K562 (cell line): ENCODE data around the gene YES1. TPM values are rescaled to one million over a fixed set of nuclear protein-coding genes. Genes with fewer than 3 reads are reported as not detected.

Source experiments
- ATAC-seq: fragments of 200-7000 bp; cut with Tn5 transposase; 3 replicates; pipeline ENCODE4 v1.9.1; 2020; ENCODE audit warnings: moderate library complexity
- BruUV-seq: library from RNA; stranded (reverse); fragments of 400-500 nt; replicated peaks from 2 replicates; lab custom pipeline; 2021; lab: Mats Ljungman, UMichigan
- CTCF ChIA-PET: fragments of 300-600 bp; formaldehyde crosslinking; extraction: SDS; loops from one replicate; lab custom pipeline; 2021; ENCODE audit warnings: low intra/inter-chr PET ratio; lab: Yijun Ruan, JAX
- POLR2A ChIA-PET: fragments of 300-600, 350-650 bp; sonication (Branson Sonifier 250); formaldehyde crosslinking; extraction: SDS; loops from one replicate; lab custom pipeline; 2021; ENCODE audit warnings: antibody characterized with exemption, inconsistent platforms; lab: Yijun Ruan, JAX
- DNase-seq, 4 experiments: peaks; one replicate each; pipeline versions ENCODE4 v3.0.0 to v3.0.0-alpha.2; 2011 to 2018; ENCODE audit warnings: low spot score in 3 of 4, mixed read lengths in 3 of 4; ENCODE audit errors: extremely low read depth in 1 of 4
- FAIRE-seq: peaks from 2 replicates; lab custom pipeline; 2011; peaks lifted over from hg19 to GRCh38; lab: Jason Lieb, UNC
- H2AFZ ChIP-seq: 2 replicates; pipeline ENCODE4 v1.6.0; 2011; ENCODE audit warnings: low read depth, low read length, control low read depth, inconsistent platforms
- H3K27ac ChIP-seq: fragments of 200-600 bp; 3 replicates; pipeline ENCODE4 v1.8.0; 2011; ENCODE audit warnings: low read depth, mild to moderate bottlenecking, control low read depth, inconsistent platforms, low read length, moderate library complexity, mixed read lengths; ENCODE audit errors: extremely low read depth
- H3K27me3 ChIP-seq, 2 experiments: fragments of 300-600 bp in 1 of 2; 2 replicates in 1 of 2; 3 replicates in 1 of 2; pipeline versions ENCODE4 v1.6.0 to v1.8.0; 2011; ENCODE audit warnings: inconsistent platforms in 2 of 2, low read length in 2 of 2, mild to moderate bottlenecking in 1 of 2, mixed read lengths in 1 of 2, moderate library complexity in 1 of 2; ENCODE audit not compliant: control insufficient read depth in 2 of 2, insufficient read depth in 2 of 2
- H3K36me3 ChIP-seq: fragments of 300-600 bp; 3 replicates; pipeline ENCODE4 v1.8.0; 2011; ENCODE audit warnings: mild to moderate bottlenecking, low read length, inconsistent platforms; ENCODE audit not compliant: control insufficient read depth, insufficient read depth
- H3K4me1 ChIP-seq, 2 experiments: fragments of 200-600 bp in 1 of 2; replicated peaks in 1 of 2; 2 replicates in 1 of 2; 3 replicates in 1 of 2; pipeline versions ENCODE4 v1.5.1 to v1.8.0; 2011; ENCODE audit warnings: inconsistent platforms in 2 of 2, low read length in 2 of 2, mild to moderate bottlenecking in 1 of 2, mixed read lengths in 1 of 2, moderate library complexity in 1 of 2; ENCODE audit not compliant: control insufficient read depth in 2 of 2, insufficient read depth in 2 of 2
- H3K4me2 ChIP-seq: 2 replicates; pipeline ENCODE4 v1.6.1; 2011; ENCODE audit warnings: low read length, control low read depth, inconsistent platforms, mixed read lengths; ENCODE audit not compliant: insufficient read depth
- H3K4me3 ChIP-seq: fragments of 200-600 bp; sonication (generic), shearing (Covaris generic); 2 replicates; pipeline ENCODE4 v1.5.1; 2016; ENCODE audit warnings: control low read depth, inconsistent platforms
- H3K79me2 ChIP-seq: fragments of 200-600 bp; 3 replicates; pipeline ENCODE4 v1.8.0; 2011; ENCODE audit warnings: low read length, inconsistent platforms; ENCODE audit not compliant: control insufficient read depth, insufficient read depth
- H3K9ac ChIP-seq, 2 experiments: 2 replicates each; pipeline versions ENCODE4 v1.6.0 to v1.6.1; 2011; ENCODE audit warnings: low read depth in 2 of 2, low read length in 2 of 2, control low read depth in 1 of 2, inconsistent platforms in 1 of 2, mild to moderate bottlenecking in 1 of 2, mixed read lengths in 1 of 2; ENCODE audit not compliant: insufficient read depth in 1 of 2
- H3K9me1 ChIP-seq: one replicate; pipeline ENCODE4 v1.6.0; 2011; ENCODE audit warnings: inconsistent platforms, mild to moderate bottlenecking, low read length, moderate library complexity; ENCODE audit not compliant: control insufficient read depth, insufficient read depth
- H3K9me3 ChIP-seq: replicated peaks from 2 replicates; pipeline ENCODE4 v1.5.1; 2011; ENCODE audit warnings: low read depth, low read length, inconsistent platforms; ENCODE audit not compliant: control insufficient read depth, insufficient read depth
- H4K20me1 ChIP-seq: replicated peaks from 2 replicates; pipeline ENCODE4 v1.6.1; 2011; ENCODE audit warnings: low read length, inconsistent platforms, mixed read lengths; ENCODE audit not compliant: control insufficient read depth, insufficient read depth
- ATF2 ChIP-seq: sonication (generic); formaldehyde crosslinking; IDR thresholded peaks from 2 replicates; pipeline ENCODE4 v1.8.1; 2022; ENCODE audit warnings: missing genetic modification reagents
- ETV6 ChIP-seq, 3 experiments: fragments of 150-350 bp in 1 of 3; sonication (generic) in 1 of 3; formaldehyde crosslinking in 1 of 3; IDR thresholded peaks; 2 replicates each; pipeline versions ENCODE4 v1.6.1 to v1.8.0; 2014 to 2022; ENCODE audit warnings: borderline replicate concordance in 2 of 3, low read depth in 2 of 3, antibody characterized with exemption in 1 of 3, low read length in 1 of 3, mild to moderate bottlenecking in 1 of 3, missing genetic modification reagents in 1 of 3
- GATAD2A ChIP-seq: fragments of 450-650 bp; IDR thresholded peaks from 2 replicates; pipeline ENCODE4 v1.6.1; 2017
- LARP7 ChIP-seq: fragments of 450-650 bp; IDR thresholded peaks from 2 replicates; pipeline ENCODE4 v1.6.1; 2016
- NFYB ChIP-seq: IDR thresholded peaks from 2 replicates; pipeline ENCODE4 v1.6.1; 2011; ENCODE audit warnings: mild to moderate bottlenecking, moderate library complexity; ENCODE audit not compliant: insufficient read length; ENCODE audit errors: extremely low read depth
- NR2C2 ChIP-seq, 2 experiments: fragments of 200-800 bp in 1 of 2; sonication (Bioruptor generic) in 1 of 2; sonication (generic) in 1 of 2; formaldehyde crosslinking in 1 of 2; IDR thresholded peaks; 2 replicates each; pipeline versions ENCODE4 v1.6.1 to v1.8.0; 2016 to 2022; ENCODE audit warnings: mild to moderate bottlenecking in 1 of 2, missing compliant biosample characterization in 1 of 2, missing genetic modification characterization in 1 of 2, missing genetic modification reagents in 1 of 2
- RBM14 ChIP-seq: fragments of 200-400 bp; formaldehyde crosslinking; IDR thresholded peaks from 2 replicates; pipeline ENCODE4 v1.6.1; 2018; ENCODE audit warnings: low read depth, mild to moderate bottlenecking, low read length, moderate library complexity, borderline replicate concordance; ENCODE audit not compliant: insufficient read depth
- TCF7L2 ChIP-seq: fragments of 150-350 bp; IDR thresholded peaks from 2 replicates; pipeline ENCODE4 v1.6.1; 2016; ENCODE audit warnings: low read depth, mild to moderate bottlenecking, low read length, moderate library complexity
- ZNF24 ChIP-seq: fragments of 450-650 bp; IDR thresholded peaks from 2 replicates; pipeline ENCODE4 v1.6.1; 2016
- ZNF280A ChIP-seq: fragments of 450-650 bp; IDR thresholded peaks from 2 replicates; pipeline ENCODE4 v1.6.1; 2018; ENCODE audit warnings: mild to moderate bottlenecking, low read depth; ENCODE audit not compliant: partially characterized antibody
- ZNF3 ChIP-seq: fragments of 250-450 bp; sonication (Bioruptor Pico); IDR thresholded peaks from 2 replicates; pipeline ENCODE4 v1.5.0; 2021; ENCODE audit warnings: mild to moderate bottlenecking, moderate library complexity
- ZNF707 ChIP-seq: fragments of 250-450 bp; sonication (Bioruptor Pico); conservative IDR thresholded peaks from 2 replicates; pipeline ENCODE4 v1.8.0; 2022; ENCODE audit warnings: inconsistent platforms, mild to moderate bottlenecking, moderate library complexity
- WGBS: fragments of 100-300 bp; shearing (Covaris generic); methylation state at CpG from one replicate; pipeline ENCODE4 v1.1.6; 2016; ENCODE audit warnings: low coverage, mixed read lengths; ENCODE audit not compliant: insufficient coverage; ENCODE audit errors: missing lambda C conversion rate; 5-methylcytosine and 5-hydroxymethylcytosine counted together
- in situ Hi-C: fragments of 300-500 bp; cut with MboI; formaldehyde crosslinking; loops from 4 replicates; pipeline ENCODE4 v1.15.0; 2018; ENCODE audit warnings: inconsistent platforms, mixed read lengths
- intact Hi-C: fragments of 100-400 bp; cut with micrococcal nuclease; formaldehyde crosslinking; loops from 2 replicates; pipeline ENCODE4 v1.14.2; 2022
- polyA plus RNA-seq, 8 experiments: library from polyadenylated mRNA; depleted of rRNA in 4 of 8; stranded (reverse) in 5 of 8; unstranded in 3 of 8; fragments of >200 nt; fragmentation: Nextera tagmentation in 2 of 8; fragmentation: Illumina TruSeq in 1 of 8; extraction: Ambion mirVana in 2 of 8; extraction: Trizol in 1 of 8; gene quantifications; 2 replicates each; pipeline versions ENCODE4 v1.2.1 to v1.2.3, GENCODE V29; 2011 to 2014; ENCODE audit warnings: inconsistent platforms in 1 of 8, missing spikeins in 1 of 8
- total RNA-seq, 7 experiments: library from RNA; depleted of rRNA in 6 of 7; stranded (reverse); fragments of >200 nt in 6 of 7; fragmentation: Illumina TruSeq in 2 of 7; extraction: Trizol in 2 of 7; gene quantifications; 2 replicates each; pipeline versions ENCODE4 v1.2.1 to v1.2.3, GENCODE V29; 2011 to 2021; ENCODE audit warnings: low replicate concordance in 1 of 7
- TF ChIP-seq, protein P1 (sequence below): IDR thresholded peaks from 2 replicates; pipeline ENCODE4 v1.6.1; 2012; ENCODE audit warnings: low read depth, low read length, improper control_type of control experiment, borderline replicate concordance

YES1 gene
- total and polyA plus RNA-seq, 9 of the 15 experiments (the other 6 are each of a cell fraction or from before 2014, with no cell fraction given), result 37.2 to 115 (median 77.7) TPM

GRCh38 chr18:853471-853870, 41.4 kb upstream of the YES1 start:
- Histone ChIP-seq H4K20me1 (no peaks in the 10 kb centered on the region), H3K4me3 (no peak overlapping the region), H3K79me2 (no peaks in the 10 kb centered on the region), H3K27me3 (peaks cover 7 to 15% of the 10 kb centered on the region in 2 experiments; a peak in 4 of 5 replicates), H2AFZ (0 out of 2 replicates have a peak overlapping the region, but pooled peaks have one; percentile 3), H3K4me1 (no peaks in the 10 kb centered on the region; a peak in 1 of 5 replicates), H3K36me3 (no peaks in the 10 kb centered on the region), H3K9ac (no peak overlapping the region), H3K4me2 (no peak overlapping the region), H3K9me3 (no peaks in the 10 kb centered on the region), H3K9me1 (no peaks in the 10 kb centered on the region), H3K27ac (no peak overlapping the region)
- BruUV-seq, result no TSS peak
- CTCF ChIA-PET, result no interaction called here
- no peak for DNase-seq
- WGBS, result 50% methylated on average over 5 of the region's 5 CpGs
- POLR2A ChIA-PET, result interaction anchor here (0.5 to 2.0 kb wide), 5 partner anchors 8 to 156 kb away, joined by 3 to 6 read pairs (median 3); no protein-coding TSS in a partner anchor
- FAIRE-seq, result no peak
- in situ Hi-C loops (no loop called here), intact Hi-C loops (no loop called here)
- ATAC-seq, result no peak
- no peak for TF ChIP-seq ZNF3 (CRISPR knock-in tag)
- no peak for TF ChIP-seq ZNF280A
- no peak for TF ChIP-seq LARP7
- no peak for TF ChIP-seq NR2C2 (CRISPR knock-in tag; IDR thresholded peaks at IDR 0.05)
- no peak for TF ChIP-seq NR2C2 (tag; IDR thresholded peaks at IDR 0.05)
- TF ChIP-seq RBM14, result no peak
- TF ChIP-seq ZNF707, result no peak
- no peak for TF ChIP-seq GATAD2A
- no peak for TF ChIP-seq ATF2 (CRISPR knock-in tag)
- TF ChIP-seq ZNF24, result no peak
- TF ChIP-seq, protein P1, sequence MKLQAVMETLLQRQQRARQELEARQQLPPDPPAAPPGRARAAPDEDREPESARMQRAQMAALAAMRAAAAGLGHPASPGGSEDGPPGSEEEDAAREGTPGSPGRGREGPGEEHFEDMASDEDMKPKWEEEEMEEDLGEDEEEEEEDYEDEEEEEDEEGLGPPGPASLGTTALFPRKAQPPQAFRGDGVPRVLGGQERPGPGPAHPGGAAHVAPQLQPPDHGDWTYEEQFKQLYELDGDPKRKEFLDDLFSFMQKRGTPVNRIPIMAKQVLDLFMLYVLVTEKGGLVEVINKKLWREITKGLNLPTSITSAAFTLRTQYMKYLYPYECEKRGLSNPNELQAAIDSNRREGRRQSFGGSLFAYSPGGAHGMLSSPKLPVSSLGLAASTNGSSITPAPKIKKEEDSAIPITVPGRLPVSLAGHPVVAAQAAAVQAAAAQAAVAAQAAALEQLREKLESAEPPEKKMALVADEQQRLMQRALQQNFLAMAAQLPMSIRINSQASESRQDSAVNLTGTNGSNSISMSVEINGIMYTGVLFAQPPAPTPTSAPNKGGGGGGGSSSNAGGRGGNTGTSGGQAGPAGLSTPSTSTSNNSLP, result no peak
- no peak for TF ChIP-seq TCF7L2
- TF ChIP-seq ETV6 (IDR thresholded peaks at IDR 0.05; ENCODE audit: borderline replicate concordance in 1 of 2, low read depth in 2 of 2, low read length in 1 of 2), result no peak
- no peak for TF ChIP-seq ETV6 (CRISPR knock-in tag; IDR thresholded peaks at IDR 0.05; ENCODE audit: borderline replicate concordance)
- TF ChIP-seq NFYB, result no peak
